Measurements from ENCODE around the gene MRTFB.

DNA sequence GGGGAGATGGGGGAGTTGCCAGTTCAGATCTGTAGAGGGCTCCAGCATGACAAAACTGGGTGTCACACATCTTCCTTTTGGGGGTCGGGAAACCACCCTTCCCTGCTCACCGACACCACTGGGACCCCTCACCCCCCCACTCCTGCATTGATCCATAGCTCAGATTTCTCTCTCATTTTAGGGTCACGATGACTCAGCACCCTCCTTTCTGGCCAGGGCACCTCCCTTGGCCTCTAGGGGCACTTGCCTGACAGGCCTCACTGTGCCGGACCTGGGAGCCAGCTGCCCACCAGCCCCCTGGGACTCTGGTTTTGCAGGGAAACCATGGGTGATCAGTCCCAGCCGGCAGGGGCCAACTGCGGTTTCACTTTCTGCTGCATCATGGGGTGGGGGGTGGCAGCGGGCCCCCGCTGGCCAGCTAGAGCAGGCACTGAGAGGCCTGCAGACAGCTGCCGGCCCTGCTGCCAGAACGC is 239.4 kb downstream of the MRTFB start:
- TF ChIP-seq, protein P1, sequence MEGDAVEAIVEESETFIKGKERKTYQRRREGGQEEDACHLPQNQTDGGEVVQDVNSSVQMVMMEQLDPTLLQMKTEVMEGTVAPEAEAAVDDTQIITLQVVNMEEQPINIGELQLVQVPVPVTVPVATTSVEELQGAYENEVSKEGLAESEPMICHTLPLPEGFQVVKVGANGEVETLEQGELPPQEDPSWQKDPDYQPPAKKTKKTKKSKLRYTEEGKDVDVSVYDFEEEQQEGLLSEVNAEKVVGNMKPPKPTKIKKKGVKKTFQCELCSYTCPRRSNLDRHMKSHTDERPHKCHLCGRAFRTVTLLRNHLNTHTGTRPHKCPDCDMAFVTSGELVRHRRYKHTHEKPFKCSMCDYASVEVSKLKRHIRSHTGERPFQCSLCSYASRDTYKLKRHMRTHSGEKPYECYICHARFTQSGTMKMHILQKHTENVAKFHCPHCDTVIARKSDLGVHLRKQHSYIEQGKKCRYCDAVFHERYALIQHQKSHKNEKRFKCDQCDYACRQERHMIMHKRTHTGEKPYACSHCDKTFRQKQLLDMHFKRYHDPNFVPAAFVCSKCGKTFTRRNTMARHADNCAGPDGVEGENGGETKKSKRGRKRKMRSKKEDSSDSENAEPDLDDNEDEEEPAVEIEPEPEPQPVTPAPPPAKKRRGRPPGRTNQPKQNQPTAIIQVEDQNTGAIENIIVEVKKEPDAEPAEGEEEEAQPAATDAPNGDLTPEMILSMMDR (IDR thresholded peaks at IDR 0.05; ENCODE audit: low read length): no peak
- TF ChIP-seq EZH2 (optimal IDR thresholded peaks at IDR 0.05; ENCODE audit: low read depth, low read length): no peak
- TF ChIP-seq EZH2phosphoT487 (IDR thresholded peaks at IDR 0.05; ENCODE audit: low read length): no peak
